GM19467 (cell line): Measurements from ENCODE around the gene NASP.
"Not testable (repeated sequence)": the region's sequence is repeated elsewhere in the genome, so short reads cannot be mapped to it uniquely, and the experiment has no call there.

Experiments
- ATAC-seq: cut with Tn5 transposase; IDR thresholded peaks from one replicate; pipeline ENCODE4 v1.9.1; 2021; ENCODE audit warnings: mild to moderate bottlenecking, moderate library complexity; ENCODE audit not compliant: unreplicated experiment

Gene NASP

GRCh38 chr1:45569962-45570581 lies 13.8 kb upstream of the NASP start:
- ATAC-seq: no peak

GRCh38 chr1:45570631-45571030 lies 13.2 kb upstream of the NASP start:
- no peak for ATAC-seq

- ATAC-seq: no peak
Observed at GRCh38 chr1:45573231-45573804, 10.5 kb upstream of the NASP start.

- ATAC-seq: no peak
Observed at GRCh38 chr1:45574105-45574626, 9.7 kb upstream of the NASP start.

- peak; percentile 74 for ATAC-seq
Observed at GRCh38 chr1:45583264-45583665, 576 bp upstream of the NASP start.

GRCh38 chr1:45584351-45585109 lies 689 bp downstream of the NASP start:
- peak; percentile 26 for ATAC-seq

GRCh38 chr1:45585110-45585426 lies 1.2 kb downstream of the NASP start:
- ATAC-seq: no peak

GRCh38 chr1:45585496-45586075 lies 1.7 kb downstream of the NASP start:
- no peak for ATAC-seq

GRCh38 chr1:45586769-45587168 lies 2.9 kb downstream of the NASP start:
- no peak for ATAC-seq

- no peak for ATAC-seq
Observed at GRCh38 chr1:45589861-45590260, 6.0 kb downstream of the NASP start.

GRCh38 chr1:45594412-45594811 lies 10.6 kb downstream of the NASP start:
- ATAC-seq: no peak

- ATAC-seq: not testable (repeated sequence)
Observed at GRCh38 chr1:45596765-45597164, 12.9 kb downstream of the NASP start.

GRCh38 chr1:45604239-45604638 lies 20.4 kb downstream of the NASP start:
- no peak for ATAC-seq

GRCh38 chr1:45607404-45608074 lies 23.7 kb downstream of the NASP start:
- ATAC-seq: no peak

- no peak for ATAC-seq
Observed at GRCh38 chr1:45608175-45609156, 24.6 kb downstream of the NASP start.

- no peak for ATAC-seq
Observed at GRCh38 chr1:45610589-45611226, 26.9 kb downstream of the NASP start.

- no peak for ATAC-seq
Observed at GRCh38 chr1:45612941-45613579, 29.2 kb downstream of the NASP start.

GRCh38 chr1:45615885-45616284 lies 32.0 kb downstream of the NASP start:
- ATAC-seq: no peak

GRCh38 chr1:45617618-45618017 lies 33.8 kb downstream of the NASP start:
- no peak for ATAC-seq
